Vagina (tissue), 2 donors: ENCODE results near the gene BSND. TPM values are rescaled to one million over a fixed set of nuclear protein-coding genes. Genes with fewer than 3 reads are reported as not detected.

Experiments used
- DNase-seq, 2 donors: peaks; one replicate each; pipeline ENCODE4 v3.0.0-alpha.2; 2017; ENCODE audit errors: extremely low spot score in 2 of 2
- H3K27ac ChIP-seq: fragments of 200-600 bp; sonication (generic); one replicate; pipeline ENCODE4 v1.5.1; 2019
- H3K27me3 ChIP-seq: fragments of 200-600 bp; sonication (generic); one replicate; pipeline ENCODE4 v1.5.1; 2019
- H3K36me3 ChIP-seq, 2 donors: fragments of 200-600 bp; sonication (generic); one replicate each; pipeline ENCODE4 v1.5.1; 2017 to 2019
- H3K4me1 ChIP-seq: fragments of 200-600 bp; sonication (generic); one replicate; pipeline ENCODE4 v1.5.1; 2019
- H3K4me3 ChIP-seq, 2 donors: fragments of 200-600 bp; sonication (generic); 1 replicate in 1 of 2; 2 replicates in 1 of 2; pipeline ENCODE4 v1.5.1; 2016 to 2019
- H3K9me3 ChIP-seq: fragments of 200-600 bp; sonication (generic); one replicate; pipeline ENCODE4 v1.5.1; 2019
- CTCF ChIP-seq, 3 experiments: fragments of 450-650 bp in 2 of 3; fragments of 200-600 bp in 1 of 3; sonication (generic) in 1 of 3; IDR thresholded peaks; one replicate each; pipeline ENCODE4 v1.5.1; 2017 to 2019; ENCODE audit warnings: antibody characterized with exemption in 3 of 3, mild to moderate bottlenecking in 2 of 3, moderate library complexity in 2 of 3
- POLR2A ChIP-seq, 2 donors: fragments of 450-650 bp; IDR thresholded peaks; one replicate each; pipeline ENCODE4 v1.6.1; 2017; ENCODE audit warnings: antibody characterized with exemption in 2 of 2, mild to moderate bottlenecking in 2 of 2, moderate library complexity in 2 of 2
- POLR2AphosphoS5 ChIP-seq, 2 donors: sonication (generic); formaldehyde crosslinking; IDR thresholded peaks; one replicate each; pipeline ENCODE4 v1.9.0; 2017; ENCODE audit warnings: antibody characterized with exemption in 2 of 2, mild to moderate bottlenecking in 2 of 2, low read depth in 1 of 2; ENCODE audit not compliant: insufficient read depth in 1 of 2
- intact Hi-C: fragments of 100-400 bp; cut with DNase I; formaldehyde crosslinking; loops from one replicate; pipeline ENCODE4 v1.15.1; 2023
- total RNA-seq: library from RNA; depleted of rRNA; stranded (reverse); fragments of >200 nt; gene quantifications from one replicate; pipeline ENCODE4 v1.2.3, GENCODE V29; 2016

Gene BSND
- total RNA-seq, 1 donor from 2014 or later, result not detected

GRCh38 chr1:54989473-54989872 lies 9.3 kb upstream of the BSND start:
- no peaks in the 10 kb centered on the region for H3K9me3 ChIP-seq
- TF ChIP-seq POLR2AphosphoS5 (IDR thresholded peaks at IDR 0.05; ENCODE audit: insufficient read depth in 1 of 2, low read depth in 1 of 2) (no peak), CTCF (IDR thresholded peaks at IDR 0.05) (no peak), POLR2A (IDR thresholded peaks at IDR 0.05) (no peak)
- H3K27ac ChIP-seq, result no peak overlapping the region
- no peaks in the 10 kb centered on the region for H3K36me3 ChIP-seq
- no peaks in the 10 kb centered on the region for H3K4me1 ChIP-seq
- DNase-seq, result no peak
- no peak overlapping the region for H3K4me3 ChIP-seq
- no peaks in the 10 kb centered on the region for H3K27me3 ChIP-seq
- intact Hi-C loops, result no loop called here

GRCh38 chr1:54989968-54990810 lies 8.5 kb upstream of the BSND start:
- Histone ChIP-seq H3K27me3 (no peaks in the 10 kb centered on the region), H3K4me1 (no peaks in the 10 kb centered on the region), H3K36me3 (no peaks in the 10 kb centered on the region), H3K9me3 (no peaks in the 10 kb centered on the region), H3K27ac (no peak overlapping the region), H3K4me3 (no peak overlapping the region)
- no peak for TF ChIP-seq CTCF (IDR thresholded peaks at IDR 0.05)
- no peak for TF ChIP-seq POLR2A (IDR thresholded peaks at IDR 0.05)
- TF ChIP-seq POLR2AphosphoS5 (IDR thresholded peaks at IDR 0.05; ENCODE audit: insufficient read depth in 1 of 2, low read depth in 1 of 2), result no peak
- intact Hi-C loops, result no loop called here
- DNase-seq, result no peak

DNA sequence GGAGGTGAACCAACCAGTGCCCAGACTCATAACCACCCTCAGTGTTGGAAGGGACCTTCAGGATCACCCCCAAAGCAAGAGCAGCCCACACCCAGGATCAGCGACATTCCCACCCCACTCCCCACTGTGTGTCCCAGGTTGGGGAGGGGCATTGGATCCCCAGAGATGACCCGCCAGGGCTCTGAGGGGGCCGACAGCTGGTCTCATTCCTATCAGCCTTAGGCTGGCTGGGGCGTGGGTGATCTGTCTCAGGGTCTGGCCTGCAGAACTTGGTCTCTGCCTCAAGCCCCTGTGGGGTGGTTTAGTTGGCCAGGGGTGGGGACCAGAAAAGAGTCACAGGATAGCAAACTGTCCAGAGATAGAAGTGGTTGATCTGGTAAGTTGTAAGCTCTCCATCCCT lies 7.8 kb upstream of the BSND start:
- H3K36me3 ChIP-seq, result no peaks in the 10 kb centered on the region
- intact Hi-C loops, result no loop called here
- H3K9me3 ChIP-seq, result no peaks in the 10 kb centered on the region
- no peak for DNase-seq
- H3K4me1 ChIP-seq, result no peaks in the 10 kb centered on the region
- H3K27ac ChIP-seq, result no peak overlapping the region
- no peaks in the 10 kb centered on the region for H3K27me3 ChIP-seq
- no peak overlapping the region for H3K4me3 ChIP-seq
- TF ChIP-seq CTCF (IDR thresholded peaks at IDR 0.05), result no peak
- no peak for TF ChIP-seq POLR2A (IDR thresholded peaks at IDR 0.05)
- no peak for TF ChIP-seq POLR2AphosphoS5 (IDR thresholded peaks at IDR 0.05; ENCODE audit: insufficient read depth in 1 of 2, low read depth in 1 of 2)

- Histone ChIP-seq H3K36me3 (no peaks in the 10 kb centered on the region), H3K27me3 (no peaks in the 10 kb centered on the region), H3K27ac (no peak overlapping the region), H3K4me1 (peaks cover 5% of the 10 kb centered on the region), H3K4me3 (no peak overlapping the region), H3K9me3 (no peaks in the 10 kb centered on the region)
- no peak for DNase-seq
- intact Hi-C loops, result no loop called here
- TF ChIP-seq CTCF (IDR thresholded peaks at IDR 0.05) (no peak), POLR2AphosphoS5 (IDR thresholded peaks at IDR 0.05; ENCODE audit: insufficient read depth in 1 of 2, low read depth in 1 of 2) (no peak), POLR2A (IDR thresholded peaks at IDR 0.05) (no peak)
Observed at GRCh38 chr1:54991939-54992338, 6.8 kb upstream of the BSND start.

- DNase-seq, result no peak
- no peaks in the 10 kb centered on the region for H3K9me3 ChIP-seq
- intact Hi-C loops, result no loop called here
- TF ChIP-seq POLR2AphosphoS5 (IDR thresholded peaks at IDR 0.05; ENCODE audit: insufficient read depth in 1 of 2, low read depth in 1 of 2) (no peak), CTCF (IDR thresholded peaks at IDR 0.05) (no peak), POLR2A (IDR thresholded peaks at IDR 0.05) (no peak)
- no peaks in the 10 kb centered on the region for H3K36me3 ChIP-seq
- no peaks in the 10 kb centered on the region for H3K27me3 ChIP-seq
- peaks cover 8% of the 10 kb centered on the region for H3K4me1 ChIP-seq
- no peak overlapping the region for H3K4me3 ChIP-seq
- H3K27ac ChIP-seq, result no peak overlapping the region
Observed at GRCh38 chr1:54993140-54993539, 5.6 kb upstream of the BSND start.
